HEK293 (cell line): Measurements from ENCODE around the gene ALPK3.

ENCODE experiments used
- CTCF ChIA-PET: fragments of 350-600 bp; formaldehyde crosslinking; extraction: SDS; loops from one replicate; lab custom pipeline; 2021; ENCODE audit warnings: antibody characterized with exemption; lab: Yijun Ruan, JAX
- POLR2A ChIA-PET: fragments of 300-600 bp; formaldehyde crosslinking; extraction: SDS; loops from one replicate; lab custom pipeline; 2020; ENCODE audit warnings: antibody characterized with exemption, inconsistent platforms; lab: Yijun Ruan, JAX
- H3K27ac ChIP-seq: fragments of 200-500 bp; sonication (Bioruptor generic); 2 replicates; pipeline ENCODE4 v1.5.1; 2014; ENCODE audit warnings: low read depth, low read length, control low read depth, inconsistent platforms; ENCODE audit errors: extremely low read depth
- H3K36me3 ChIP-seq, 2 experiments: fragments of 200-500 bp in 1 of 2; sonication (Bioruptor generic) in 1 of 2; 1 replicate in 1 of 2; 2 replicates in 1 of 2; pipeline ENCODE4 v1.5.1; 2014 to 2017; ENCODE audit warnings: inconsistent platforms in 2 of 2, low read length in 2 of 2; ENCODE audit not compliant: control insufficient read depth in 2 of 2, insufficient read depth in 1 of 2
- H3K4me1 ChIP-seq: fragments of 200-500 bp; sonication (Bioruptor generic); 2 replicates; pipeline ENCODE4 v1.5.1; 2014; ENCODE audit warnings: mild to moderate bottlenecking, low read length, inconsistent platforms; ENCODE audit not compliant: control insufficient read depth, insufficient read depth
- H3K4me3 ChIP-seq: 2 replicates; pipeline ENCODE4 v1.5.1; 2011; ENCODE audit warnings: low read depth, mild to moderate bottlenecking, control low read depth, low read length, moderate library complexity
- H3K9me3 ChIP-seq: fragments of 200-500 bp; sonication (Bioruptor generic); 2 replicates; pipeline ENCODE4 v1.5.1; 2014; ENCODE audit warnings: low read depth, low read length, inconsistent platforms; ENCODE audit not compliant: control insufficient read depth, insufficient read depth
- HOXA7 ChIP-seq: sonication (generic); formaldehyde crosslinking; IDR thresholded peaks from 2 replicates; pipeline ENCODE4 v1.8.1; 2022; ENCODE audit warnings: missing genetic modification reagents, borderline replicate concordance
- MZF1 ChIP-seq: fragments of 450-650 bp; formaldehyde crosslinking; IDR thresholded peaks from 2 replicates; pipeline ENCODE4 v1.5.1; 2017; ENCODE audit warnings: missing biosample characterization, missing genetic modification characterization, borderline replicate concordance
- PRDM1 ChIP-seq: fragments of 450-650 bp; formaldehyde crosslinking; IDR thresholded peaks from 2 replicates; pipeline ENCODE4; 2016; ENCODE audit warnings: missing biosample characterization, missing genetic modification characterization
- SP3 ChIP-seq: fragments of 450-650 bp; formaldehyde crosslinking; IDR thresholded peaks from 2 replicates; pipeline ENCODE4 v1.5.1; 2016; ENCODE audit warnings: missing biosample characterization, missing genetic modification characterization
- ZFHX2 ChIP-seq: fragments of 450-650 bp; formaldehyde crosslinking; conservative IDR thresholded peaks from 2 replicates; pipeline ENCODE4 v1.5.1; 2016; ENCODE audit warnings: missing biosample characterization, missing genetic modification characterization
- ZNF157 ChIP-seq: fragments of 450-650 bp; formaldehyde crosslinking; IDR thresholded peaks from 2 replicates; pipeline ENCODE4 v1.5.1; 2016; ENCODE audit warnings: missing biosample characterization, missing genetic modification characterization
- ZNF174 ChIP-seq: fragments of 450-650 bp; formaldehyde crosslinking; IDR thresholded peaks from 2 replicates; pipeline ENCODE4 v1.5.0; 2017; ENCODE audit warnings: missing biosample characterization, mild to moderate bottlenecking, missing genetic modification characterization
- ZNF2 ChIP-seq: fragments of 450-650 bp; formaldehyde crosslinking; IDR thresholded peaks from 2 replicates; pipeline ENCODE4 v1.5.1; 2016; ENCODE audit warnings: missing biosample characterization, missing genetic modification characterization
- ZNF24 ChIP-seq: fragments of 450-650 bp; formaldehyde crosslinking; IDR thresholded peaks from 2 replicates; pipeline ENCODE4 v1.5.1; 2016; ENCODE audit warnings: missing biosample characterization, missing genetic modification characterization
- ZNF354C ChIP-seq: fragments of 450-650 bp; formaldehyde crosslinking; IDR thresholded peaks from 2 replicates; pipeline ENCODE4 v1.5.1; 2016; ENCODE audit warnings: missing biosample characterization, missing genetic modification characterization, low read depth, borderline replicate concordance
- ZNF37A ChIP-seq: fragments of 450-650 bp; IDR thresholded peaks from 2 replicates; pipeline ENCODE4 v1.5.1; 2018; ENCODE audit warnings: missing biosample characterization, missing genetic modification characterization
- ZNF404 ChIP-seq: fragments of 450-650 bp; formaldehyde crosslinking; IDR thresholded peaks from 2 replicates; pipeline ENCODE4 v1.5.1; 2017; ENCODE audit warnings: missing biosample characterization, missing genetic modification characterization
- ZNF473 ChIP-seq: fragments of 450-650 bp; formaldehyde crosslinking; IDR thresholded peaks from 2 replicates; pipeline ENCODE4 v1.5.1; 2017; ENCODE audit warnings: missing biosample characterization, missing genetic modification characterization
- ZNF530 ChIP-seq: fragments of 450-650 bp; formaldehyde crosslinking; IDR thresholded peaks from 2 replicates; pipeline ENCODE4 v1.5.1; 2016; ENCODE audit warnings: low read depth, missing biosample characterization, missing genetic modification characterization
- ZNF558 ChIP-seq: fragments of 450-650 bp; formaldehyde crosslinking; IDR thresholded peaks from 2 replicates; pipeline ENCODE4 v1.5.1; 2016; ENCODE audit warnings: missing biosample characterization, missing genetic modification characterization
- ZNF791 ChIP-seq: fragments of 450-650 bp; formaldehyde crosslinking; IDR thresholded peaks from 2 replicates; pipeline ENCODE4 v1.5.1; 2016; ENCODE audit warnings: missing biosample characterization, missing genetic modification characterization
- ZNF837 ChIP-seq: fragments of 450-650 bp; formaldehyde crosslinking; IDR thresholded peaks from 2 replicates; pipeline ENCODE4 v1.5.1; 2016; ENCODE audit warnings: missing biosample characterization, missing genetic modification characterization
- ZSCAN23 ChIP-seq: fragments of 450-650 bp; formaldehyde crosslinking; IDR thresholded peaks from 2 replicates; pipeline ENCODE4 v1.5.1; 2016; ENCODE audit warnings: missing biosample characterization, missing genetic modification characterization
- TF ChIP-seq, protein P1 (sequence below): IDR thresholded peaks from 2 replicates; pipeline ENCODE4 v1.6.1; 2011; ENCODE audit warnings: mild to moderate bottlenecking, low read depth, low read length, borderline replicate concordance
- TF ChIP-seq, protein P2 (sequence below): fragments of 450-650 bp; formaldehyde crosslinking; IDR thresholded peaks from 2 replicates; pipeline ENCODE4 v1.5.1; 2017; ENCODE audit warnings: missing biosample characterization, missing genetic modification characterization
- TF ChIP-seq, protein P3 (sequence below): fragments of 450-650 bp; formaldehyde crosslinking; IDR thresholded peaks from 2 replicates; pipeline ENCODE4 v1.5.1; 2017; ENCODE audit warnings: missing biosample characterization, mild to moderate bottlenecking, missing genetic modification characterization, moderate library complexity
- TF ChIP-seq, protein P4 (sequence below): sonication (generic); formaldehyde crosslinking; IDR thresholded peaks from 2 replicates; pipeline ENCODE4 v1.8.1; 2022; ENCODE audit warnings: mild to moderate bottlenecking, moderate library complexity, missing genetic modification reagents
- TF ChIP-seq, protein P5 (sequence below): fragments of 450-650 bp; formaldehyde crosslinking; IDR thresholded peaks from 2 replicates; pipeline ENCODE4; 2016; ENCODE audit warnings: missing biosample characterization, missing genetic modification characterization
- TF ChIP-seq, protein P6 (sequence below): fragments of 450-650 bp; formaldehyde crosslinking; conservative IDR thresholded peaks from 2 replicates; pipeline ENCODE4 v1.5.1; 2016; ENCODE audit warnings: low read depth, missing biosample characterization, missing genetic modification characterization

Gene ALPK3

DNA sequence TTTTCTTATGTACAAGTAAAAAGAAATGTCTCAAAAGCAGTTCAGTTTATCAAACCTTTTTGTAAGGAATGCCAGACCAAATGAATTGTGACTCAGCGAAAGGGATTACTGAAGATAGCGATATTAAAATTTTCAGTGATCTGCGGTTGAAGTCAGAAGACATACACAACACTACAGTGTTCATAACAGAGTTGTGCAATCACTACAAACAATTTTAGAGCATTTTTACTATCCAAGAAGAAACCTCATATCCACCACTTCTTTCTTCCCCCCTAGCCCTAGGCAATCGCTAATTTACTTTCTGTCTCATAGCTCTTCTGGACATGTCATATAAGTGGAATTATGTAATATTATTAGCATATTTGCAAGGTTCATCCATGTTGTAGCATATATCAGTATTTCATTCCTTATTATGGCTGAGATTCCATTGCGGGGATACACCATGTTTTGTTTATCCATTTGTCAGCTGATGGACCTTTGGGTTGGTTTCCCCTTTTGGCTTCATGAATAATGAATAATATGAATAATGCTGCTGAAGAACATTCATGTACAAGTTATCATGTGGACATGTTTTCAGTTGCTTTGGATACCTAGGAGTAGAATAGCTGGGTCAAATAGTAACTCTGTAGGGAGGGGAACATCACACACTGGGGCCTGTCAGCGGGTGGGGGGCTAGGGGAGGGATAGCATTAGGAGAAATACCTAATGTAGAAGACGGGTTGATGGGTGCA is 23.6 kb upstream of the ALPK3 start:
- ChIA-PET POLR2A (no interaction called here), CTCF (no interaction called here)
- TF ChIP-seq ZNF174 (tag by site-specific recombination) (no peak), ZNF404 (tag by site-specific recombination) (no peak), HOXA7 (CRISPR knock-in tag) (no peak), PRDM1 (no peak), ZNF37A (no peak), ZNF837 (tag by site-specific recombination) (no peak), ZNF530 (no peak), ZNF473 (no peak), ZNF2 (tag by site-specific recombination) (no peak), ZNF558 (tag by site-specific recombination) (no peak), ZNF157 (tag by site-specific recombination) (no peak), ZSCAN23 (tag by site-specific recombination) (no peak), ZFHX2 (tag by site-specific recombination) (no peak), ZNF24 (tag by site-specific recombination) (no peak)
- TF ChIP-seq, protein P1, sequence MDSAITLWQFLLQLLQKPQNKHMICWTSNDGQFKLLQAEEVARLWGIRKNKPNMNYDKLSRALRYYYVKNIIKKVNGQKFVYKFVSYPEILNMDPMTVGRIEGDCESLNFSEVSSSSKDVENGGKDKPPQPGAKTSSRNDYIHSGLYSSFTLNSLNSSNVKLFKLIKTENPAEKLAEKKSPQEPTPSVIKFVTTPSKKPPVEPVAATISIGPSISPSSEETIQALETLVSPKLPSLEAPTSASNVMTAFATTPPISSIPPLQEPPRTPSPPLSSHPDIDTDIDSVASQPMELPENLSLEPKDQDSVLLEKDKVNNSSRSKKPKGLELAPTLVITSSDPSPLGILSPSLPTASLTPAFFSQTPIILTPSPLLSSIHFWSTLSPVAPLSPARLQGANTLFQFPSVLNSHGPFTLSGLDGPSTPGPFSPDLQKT = no peak
- TF ChIP-seq, protein P2, sequence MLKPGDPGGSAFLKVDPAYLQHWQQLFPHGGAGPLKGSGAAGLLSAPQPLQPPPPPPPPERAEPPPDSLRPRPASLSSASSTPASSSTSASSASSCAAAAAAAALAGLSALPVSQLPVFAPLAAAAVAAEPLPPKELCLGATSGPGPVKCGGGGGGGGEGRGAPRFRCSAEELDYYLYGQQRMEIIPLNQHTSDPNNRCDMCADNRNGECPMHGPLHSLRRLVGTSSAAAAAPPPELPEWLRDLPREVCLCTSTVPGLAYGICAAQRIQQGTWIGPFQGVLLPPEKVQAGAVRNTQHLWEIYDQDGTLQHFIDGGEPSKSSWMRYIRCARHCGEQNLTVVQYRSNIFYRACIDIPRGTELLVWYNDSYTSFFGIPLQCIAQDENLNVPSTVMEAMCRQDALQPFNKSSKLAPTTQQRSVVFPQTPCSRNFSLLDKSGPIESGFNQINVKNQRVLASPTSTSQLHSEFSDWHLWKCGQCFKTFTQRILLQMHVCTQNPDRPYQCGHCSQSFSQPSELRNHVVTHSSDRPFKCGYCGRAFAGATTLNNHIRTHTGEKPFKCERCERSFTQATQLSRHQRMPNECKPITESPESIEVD (tag by site-specific recombination) = no peak
- TF ChIP-seq, protein P3, sequence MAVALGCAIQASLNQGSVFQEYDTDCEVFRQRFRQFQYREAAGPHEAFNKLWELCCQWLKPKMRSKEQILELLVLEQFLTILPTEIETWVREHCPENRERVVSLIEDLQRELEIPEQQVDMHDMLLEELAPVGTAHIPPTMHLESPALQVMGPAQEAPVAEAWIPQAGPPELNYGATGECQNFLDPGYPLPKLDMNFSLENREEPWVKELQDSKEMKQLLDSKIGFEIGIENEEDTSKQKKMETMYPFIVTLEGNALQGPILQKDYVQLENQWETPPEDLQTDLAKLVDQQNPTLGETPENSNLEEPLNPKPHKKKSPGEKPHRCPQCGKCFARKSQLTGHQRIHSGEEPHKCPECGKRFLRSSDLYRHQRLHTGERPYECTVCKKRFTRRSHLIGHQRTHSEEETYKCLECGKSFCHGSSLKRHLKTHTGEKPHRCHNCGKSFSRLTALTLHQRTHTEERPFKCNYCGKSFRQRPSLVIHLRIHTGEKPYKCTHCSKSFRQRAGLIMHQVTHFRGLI (tag by site-specific recombination) = no peak
- TF ChIP-seq, protein P4, sequence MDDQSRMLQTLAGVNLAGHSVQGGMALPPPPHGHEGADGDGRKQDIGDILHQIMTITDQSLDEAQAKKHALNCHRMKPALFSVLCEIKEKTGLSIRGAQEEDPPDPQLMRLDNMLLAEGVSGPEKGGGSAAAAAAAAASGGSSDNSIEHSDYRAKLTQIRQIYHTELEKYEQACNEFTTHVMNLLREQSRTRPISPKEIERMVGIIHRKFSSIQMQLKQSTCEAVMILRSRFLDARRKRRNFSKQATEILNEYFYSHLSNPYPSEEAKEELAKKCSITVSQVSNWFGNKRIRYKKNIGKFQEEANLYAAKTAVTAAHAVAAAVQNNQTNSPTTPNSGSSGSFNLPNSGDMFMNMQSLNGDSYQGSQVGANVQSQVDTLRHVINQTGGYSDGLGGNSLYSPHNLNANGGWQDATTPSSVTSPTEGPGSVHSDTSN = no peak
- H3K36me3 ChIP-seq = peaks cover 49 to 69% of the 10 kb centered on the region in 2 experiments
- no peak overlapping the region for H3K27ac ChIP-seq
- H3K9me3 ChIP-seq = no peaks in the 10 kb centered on the region
- H3K4me1 ChIP-seq = peaks cover 5% of the 10 kb centered on the region; the same call in 1 of the 2 replicates
- H3K4me3 ChIP-seq = no peak overlapping the region

DNA sequence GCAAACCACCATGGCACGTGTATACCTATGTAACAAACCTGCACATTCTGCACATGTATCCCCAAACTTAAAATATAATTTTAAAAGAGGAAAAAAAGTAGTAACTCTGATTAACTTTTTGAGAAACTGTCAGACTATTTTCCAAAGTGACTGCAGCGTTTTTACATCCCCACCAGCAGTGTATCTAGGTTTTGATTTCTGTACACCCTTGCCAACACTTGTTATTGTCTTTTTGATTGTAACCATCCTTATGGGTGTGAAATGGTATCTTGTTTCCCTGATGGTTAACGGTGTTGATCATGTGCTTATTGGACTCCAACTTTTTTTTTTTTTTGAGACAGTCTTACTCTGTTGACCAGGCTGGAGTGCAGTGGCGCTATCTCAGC is 23.0 kb upstream of the ALPK3 start:
- CTCF ChIA-PET = interaction anchor here (0.6 to 0.7 kb wide), 2 partner anchors 135 to 351 kb away, joined by 3 read pairs; no protein-coding TSS in a partner anchor
- peaks cover 47 to 75% of the 10 kb centered on the region in 2 experiments for H3K36me3 ChIP-seq
- H3K9me3 ChIP-seq = no peaks in the 10 kb centered on the region
- TF ChIP-seq MZF1 (tag by site-specific recombination) (peak; percentile 57; the same call in 1 of the 2 replicates), ZNF791 (no peak), ZNF354C (tag by site-specific recombination) (no peak), SP3 (tag by site-specific recombination) (no peak)
- TF ChIP-seq, protein P5, sequence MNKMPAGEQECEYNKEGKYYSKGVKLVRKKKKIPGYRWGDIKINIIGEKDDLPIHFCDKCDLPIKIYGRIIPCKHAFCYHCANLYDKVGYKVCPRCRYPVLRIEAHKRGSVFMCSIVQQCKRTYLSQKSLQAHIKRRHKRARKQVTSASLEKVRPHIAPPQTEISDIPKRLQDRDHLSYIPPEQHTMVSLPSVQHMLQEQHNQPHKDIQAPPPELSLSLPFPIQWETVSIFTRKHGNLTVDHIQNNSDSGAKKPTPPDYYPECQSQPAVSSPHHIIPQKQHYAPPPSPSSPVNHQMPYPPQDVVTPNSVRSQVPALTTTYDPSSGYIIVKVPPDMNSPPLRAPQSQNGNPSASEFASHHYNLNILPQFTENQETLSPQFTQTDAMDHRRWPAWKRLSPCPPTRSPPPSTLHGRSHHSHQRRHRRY (tag by site-specific recombination) = no peak
- TF ChIP-seq, protein P6, sequence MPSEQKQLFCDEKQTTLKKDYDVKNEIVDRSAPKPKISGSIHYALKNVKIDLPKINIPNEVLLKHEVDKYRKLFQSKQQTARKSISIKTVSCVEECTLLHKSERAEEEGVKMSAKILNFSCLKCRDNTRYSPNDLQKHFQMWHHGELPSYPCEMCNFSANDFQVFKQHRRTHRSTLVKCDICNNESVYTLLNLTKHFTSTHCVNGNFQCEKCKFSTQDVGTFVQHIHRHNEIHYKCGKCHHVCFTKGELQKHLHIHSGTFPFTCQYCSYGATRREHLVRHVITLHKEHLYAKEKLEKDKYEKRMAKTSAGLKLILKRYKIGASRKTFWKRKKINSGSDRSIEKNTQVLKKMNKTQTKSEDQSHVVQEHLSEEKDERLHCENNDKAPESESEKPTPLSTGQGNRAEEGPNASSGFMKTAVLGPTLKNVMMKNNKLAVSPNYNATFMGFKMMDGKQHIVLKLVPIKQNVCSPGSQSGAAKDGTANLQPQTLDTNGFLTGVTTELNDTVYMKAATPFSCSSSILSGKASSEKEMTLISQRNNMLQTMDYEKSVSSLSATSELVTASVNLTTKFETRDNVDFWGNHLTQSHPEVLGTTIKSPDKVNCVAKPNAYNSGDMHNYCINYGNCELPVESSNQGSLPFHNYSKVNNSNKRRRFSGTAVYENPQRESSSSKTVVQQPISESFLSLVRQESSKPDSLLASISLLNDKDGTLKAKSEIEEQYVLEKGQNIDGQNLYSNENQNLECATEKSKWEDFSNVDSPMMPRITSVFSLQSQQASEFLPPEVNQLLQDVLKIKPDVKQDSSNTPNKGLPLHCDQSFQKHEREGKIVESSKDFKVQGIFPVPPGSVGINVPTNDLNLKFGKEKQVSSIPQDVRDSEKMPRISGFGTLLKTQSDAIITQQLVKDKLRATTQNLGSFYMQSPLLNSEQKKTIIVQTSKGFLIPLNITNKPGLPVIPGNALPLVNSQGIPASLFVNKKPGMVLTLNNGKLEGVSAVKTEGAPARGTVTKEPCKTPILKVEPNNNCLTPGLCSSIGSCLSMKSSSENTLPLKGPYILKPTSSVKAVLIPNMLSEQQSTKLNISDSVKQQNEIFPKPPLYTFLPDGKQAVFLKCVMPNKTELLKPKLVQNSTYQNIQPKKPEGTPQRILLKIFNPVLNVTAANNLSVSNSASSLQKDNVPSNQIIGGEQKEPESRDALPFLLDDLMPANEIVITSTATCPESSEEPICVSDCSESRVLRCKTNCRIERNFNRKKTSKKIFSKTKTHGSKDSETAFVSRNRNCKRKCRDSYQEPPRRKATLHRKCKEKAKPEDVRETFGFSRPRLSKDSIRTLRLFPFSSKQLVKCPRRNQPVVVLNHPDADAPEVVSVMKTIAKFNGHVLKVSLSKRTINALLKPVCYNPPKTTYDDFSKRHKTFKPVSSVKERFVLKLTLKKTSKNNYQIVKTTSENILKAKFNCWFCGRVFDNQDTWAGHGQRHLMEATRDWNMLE = no peak

More for the DNA sequence above, 23.0 kb upstream of the ALPK3 start:
- no peak overlapping the region for H3K27ac ChIP-seq
- POLR2A ChIA-PET = no interaction called here
- peaks cover 5% of the 10 kb centered on the region; the same call in 1 of the 2 replicates for H3K4me1 ChIP-seq
- no peak overlapping the region for H3K4me3 ChIP-seq
